Panc1 (cell line): Measurements from ENCODE around the gene CEP85L.

ENCODE experiments used
- POLR2AphosphoS5 ChIP-seq: IDR thresholded peaks from 2 replicates; pipeline ENCODE4 v1.6.1; 2012; ENCODE audit warnings: mild to moderate bottlenecking, low read depth, low read length, moderate library complexity
- SIN3A ChIP-seq: IDR thresholded peaks from 2 replicates; pipeline ENCODE4 v1.6.1; 2012; ENCODE audit warnings: low read depth, mild to moderate bottlenecking, low read length, moderate library complexity, borderline replicate concordance; ENCODE audit not compliant: insufficient read depth
- TF ChIP-seq, protein P1 (sequence below): fragments of 450-650 bp; IDR thresholded peaks from 2 replicates; pipeline ENCODE4 v1.5.1; 2017; ENCODE audit warnings: mild to moderate bottlenecking
- TF ChIP-seq, protein P2 (sequence below), 2 experiments: IDR thresholded peaks; 2 replicates each; pipeline ENCODE4 v1.6.1; 2011 to 2012; ENCODE audit warnings: low read depth in 2 of 2, control low read depth in 1 of 2, low read length in 1 of 2, mild to moderate bottlenecking in 1 of 2, moderate library complexity in 1 of 2; ENCODE audit not compliant: insufficient read depth in 1 of 2

DNA sequence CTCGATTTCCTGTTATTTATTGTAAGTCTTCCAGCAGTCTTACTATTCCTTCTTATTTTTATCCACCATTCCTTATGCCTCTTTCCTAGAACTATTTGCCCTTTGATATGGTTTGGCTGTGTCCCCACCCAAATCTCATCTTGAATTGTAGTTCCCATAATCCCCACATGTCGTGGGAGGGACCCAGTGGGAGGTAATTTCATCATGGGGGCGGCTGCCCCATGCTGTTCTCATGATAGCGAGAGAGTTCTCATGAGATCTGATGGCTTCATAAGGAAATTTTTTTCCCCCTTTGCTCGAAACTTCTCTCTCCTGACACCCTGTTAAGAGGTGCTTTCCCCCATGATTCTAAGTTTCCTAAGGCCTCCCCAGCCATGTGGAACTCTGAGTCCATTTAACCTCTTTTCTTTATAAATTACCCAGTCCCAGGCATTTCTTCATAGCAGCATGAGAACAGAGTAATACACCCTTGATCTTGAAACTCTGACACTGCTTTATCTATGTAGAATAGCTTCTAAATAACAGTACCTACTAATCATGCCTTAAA lies 54.5 kb downstream of the CEP85L start:
- TF ChIP-seq, protein P1, sequence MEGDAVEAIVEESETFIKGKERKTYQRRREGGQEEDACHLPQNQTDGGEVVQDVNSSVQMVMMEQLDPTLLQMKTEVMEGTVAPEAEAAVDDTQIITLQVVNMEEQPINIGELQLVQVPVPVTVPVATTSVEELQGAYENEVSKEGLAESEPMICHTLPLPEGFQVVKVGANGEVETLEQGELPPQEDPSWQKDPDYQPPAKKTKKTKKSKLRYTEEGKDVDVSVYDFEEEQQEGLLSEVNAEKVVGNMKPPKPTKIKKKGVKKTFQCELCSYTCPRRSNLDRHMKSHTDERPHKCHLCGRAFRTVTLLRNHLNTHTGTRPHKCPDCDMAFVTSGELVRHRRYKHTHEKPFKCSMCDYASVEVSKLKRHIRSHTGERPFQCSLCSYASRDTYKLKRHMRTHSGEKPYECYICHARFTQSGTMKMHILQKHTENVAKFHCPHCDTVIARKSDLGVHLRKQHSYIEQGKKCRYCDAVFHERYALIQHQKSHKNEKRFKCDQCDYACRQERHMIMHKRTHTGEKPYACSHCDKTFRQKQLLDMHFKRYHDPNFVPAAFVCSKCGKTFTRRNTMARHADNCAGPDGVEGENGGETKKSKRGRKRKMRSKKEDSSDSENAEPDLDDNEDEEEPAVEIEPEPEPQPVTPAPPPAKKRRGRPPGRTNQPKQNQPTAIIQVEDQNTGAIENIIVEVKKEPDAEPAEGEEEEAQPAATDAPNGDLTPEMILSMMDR, result no peak
- no peak for TF ChIP-seq SIN3A
- TF ChIP-seq, protein P2, sequence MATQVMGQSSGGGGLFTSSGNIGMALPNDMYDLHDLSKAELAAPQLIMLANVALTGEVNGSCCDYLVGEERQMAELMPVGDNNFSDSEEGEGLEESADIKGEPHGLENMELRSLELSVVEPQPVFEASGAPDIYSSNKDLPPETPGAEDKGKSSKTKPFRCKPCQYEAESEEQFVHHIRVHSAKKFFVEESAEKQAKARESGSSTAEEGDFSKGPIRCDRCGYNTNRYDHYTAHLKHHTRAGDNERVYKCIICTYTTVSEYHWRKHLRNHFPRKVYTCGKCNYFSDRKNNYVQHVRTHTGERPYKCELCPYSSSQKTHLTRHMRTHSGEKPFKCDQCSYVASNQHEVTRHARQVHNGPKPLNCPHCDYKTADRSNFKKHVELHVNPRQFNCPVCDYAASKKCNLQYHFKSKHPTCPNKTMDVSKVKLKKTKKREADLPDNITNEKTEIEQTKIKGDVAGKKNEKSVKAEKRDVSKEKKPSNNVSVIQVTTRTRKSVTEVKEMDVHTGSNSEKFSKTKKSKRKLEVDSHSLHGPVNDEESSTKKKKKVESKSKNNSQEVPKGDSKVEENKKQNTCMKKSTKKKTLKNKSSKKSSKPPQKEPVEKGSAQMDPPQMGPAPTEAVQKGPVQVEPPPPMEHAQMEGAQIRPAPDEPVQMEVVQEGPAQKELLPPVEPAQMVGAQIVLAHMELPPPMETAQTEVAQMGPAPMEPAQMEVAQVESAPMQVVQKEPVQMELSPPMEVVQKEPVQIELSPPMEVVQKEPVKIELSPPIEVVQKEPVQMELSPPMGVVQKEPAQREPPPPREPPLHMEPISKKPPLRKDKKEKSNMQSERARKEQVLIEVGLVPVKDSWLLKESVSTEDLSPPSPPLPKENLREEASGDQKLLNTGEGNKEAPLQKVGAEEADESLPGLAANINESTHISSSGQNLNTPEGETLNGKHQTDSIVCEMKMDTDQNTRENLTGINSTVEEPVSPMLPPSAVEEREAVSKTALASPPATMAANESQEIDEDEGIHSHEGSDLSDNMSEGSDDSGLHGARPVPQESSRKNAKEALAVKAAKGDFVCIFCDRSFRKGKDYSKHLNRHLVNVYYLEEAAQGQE (IDR thresholded peaks at IDR 0.05; ENCODE audit: insufficient read depth in 1 of 2, low read depth in 2 of 2, low read length in 1 of 2), result no peak
- TF ChIP-seq POLR2AphosphoS5, result no peak
